Fibroblast of skin of left quadriceps (primary cell): ENCODE data around the gene SLC13A2.

Experiments used
- DNase-seq, 2 experiments: peaks; one replicate each; pipeline ENCODE4 v3.0.0-alpha.2; 2013; ENCODE audit warnings: low read depth in 2 of 2

SLC13A2 gene

GRCh38 chr17:28470914-28471366 is 2.5 kb upstream of the SLC13A2 start:
- no peak for DNase-seq

GRCh38 chr17:28471531-28472342 is 1.7 kb upstream of the SLC13A2 start:
- no peak for DNase-seq

GRCh38 chr17:28472871-28473497 is 460 bp upstream of the SLC13A2 start:
- no peak for DNase-seq

- DNase-seq: no peak
These were observed 677 bp downstream of the SLC13A2 start for GRCh38 chr17:28474111-28474531.

- no peak for DNase-seq
These were observed 1.9 kb downstream of the SLC13A2 start for GRCh38 chr17:28475151-28475900.

GRCh38 chr17:28476076-28476865 is 2.8 kb downstream of the SLC13A2 start:
- no peak for DNase-seq

GRCh38 chr17:28477928-28478327 is 4.5 kb downstream of the SLC13A2 start:
- no peak for DNase-seq

GRCh38 chr17:28478712-28479615 is 5.5 kb downstream of the SLC13A2 start:
- no peak for DNase-seq

- no peak for DNase-seq
These were observed 6.8 kb downstream of the SLC13A2 start for GRCh38 chr17:28480278-28480677.

- no peak for DNase-seq
These were observed 7.5 kb downstream of the SLC13A2 start for GRCh38 chr17:28480799-28481571.

- no peak for DNase-seq
These were observed 9.2 kb downstream of the SLC13A2 start for GRCh38 chr17:28482551-28483199.

GRCh38 chr17:28484296-28484695 is 10.9 kb downstream of the SLC13A2 start:
- no peak for DNase-seq

GRCh38 chr17:28485049-28485448 is 11.6 kb downstream of the SLC13A2 start:
- no peak for DNase-seq

- DNase-seq: no peak
These were observed 14.6 kb downstream of the SLC13A2 start for GRCh38 chr17:28487881-28488532.

- no peak for DNase-seq
These were observed 15.3 kb downstream of the SLC13A2 start for GRCh38 chr17:28488533-28489276.

GRCh38 chr17:28491286-28491685 is 17.8 kb downstream of the SLC13A2 start:
- no peak for DNase-seq

GRCh38 chr17:28491860-28492259 is 18.4 kb downstream of the SLC13A2 start:
- no peak for DNase-seq
